Liver (tissue), 3 donors: Measurements from ENCODE around the gene KCTD6.

Source experiments
- ATF3 ChIP-seq: IDR thresholded peaks from 2 replicates; pipeline ENCODE4 v1.6.1; 2016; ENCODE audit warnings: antibody characterized with exemption
- CTCF ChIP-seq: fragments of 150-350 bp; IDR thresholded peaks from 2 replicates; pipeline ENCODE4 v1.5.1; 2017; ENCODE audit warnings: improper control_type of control experiment, low read depth, low read length; ENCODE audit not compliant: missing input control
- EGR1 ChIP-seq, 2 donors: IDR thresholded peaks; 2 replicates each; pipeline ENCODE4 v1.6.1; 2016 to 2018; ENCODE audit warnings: antibody characterized with exemption in 2 of 2, low read depth in 2 of 2
- GABPA ChIP-seq, 2 donors: IDR thresholded peaks in 1 of 2; conservative IDR thresholded peaks in 1 of 2; 2 replicates each; pipeline ENCODE4 v1.6.1; 2016; ENCODE audit warnings: antibody characterized with exemption in 2 of 2, mild to moderate bottlenecking in 1 of 2, moderate library complexity in 1 of 2
- RAD21 ChIP-seq, 2 donors: IDR thresholded peaks; 2 replicates each; pipeline ENCODE4 v1.6.1; 2016; ENCODE audit warnings: antibody characterized with exemption in 2 of 2, mild to moderate bottlenecking in 2 of 2
- RXRA ChIP-seq, 2 donors: IDR thresholded peaks; 2 replicates each; pipeline ENCODE4 v1.6.1; 2017 to 2018; ENCODE audit warnings: antibody characterized with exemption in 2 of 2, mild to moderate bottlenecking in 1 of 2
- SP1 ChIP-seq: IDR thresholded peaks from 2 replicates; pipeline ENCODE4 v1.6.1; 2018; ENCODE audit warnings: antibody characterized with exemption, mild to moderate bottlenecking
- TAF1 ChIP-seq: conservative IDR thresholded peaks from 2 replicates; pipeline ENCODE4 v1.6.1; 2016; ENCODE audit warnings: antibody characterized with exemption, mild to moderate bottlenecking
- TF ChIP-seq, protein P1 (sequence below): IDR thresholded peaks from 2 replicates; pipeline ENCODE4 v1.6.1; 2016; ENCODE audit warnings: antibody characterized with exemption, mild to moderate bottlenecking
- TF ChIP-seq, protein P2 (sequence below): IDR thresholded peaks from 2 replicates; pipeline ENCODE4 v1.6.1; 2016; ENCODE audit warnings: antibody characterized with exemption
- donor health status: healthy.
- donor health status: healthy.

GRCh38 chr3:58484722-58485069 is 7.2 kb upstream of the KCTD6 start:
- TF ChIP-seq CTCF (no peak), ATF3 (no peak), RAD21 (IDR thresholded peaks at IDR 0.05) (no peak), RXRA (IDR thresholded peaks at IDR 0.05) (no peak), SP1 (no peak), TAF1 (no peak), EGR1 (IDR thresholded peaks at IDR 0.05; ENCODE audit: low read depth in 2 of 2) (no peak), GABPA (IDR thresholded peaks at IDR 0.05 in 1 of 2, conservative IDR thresholded peaks at IDR 0.05 in 1 of 2) (no peak)
- TF ChIP-seq, protein P1, sequence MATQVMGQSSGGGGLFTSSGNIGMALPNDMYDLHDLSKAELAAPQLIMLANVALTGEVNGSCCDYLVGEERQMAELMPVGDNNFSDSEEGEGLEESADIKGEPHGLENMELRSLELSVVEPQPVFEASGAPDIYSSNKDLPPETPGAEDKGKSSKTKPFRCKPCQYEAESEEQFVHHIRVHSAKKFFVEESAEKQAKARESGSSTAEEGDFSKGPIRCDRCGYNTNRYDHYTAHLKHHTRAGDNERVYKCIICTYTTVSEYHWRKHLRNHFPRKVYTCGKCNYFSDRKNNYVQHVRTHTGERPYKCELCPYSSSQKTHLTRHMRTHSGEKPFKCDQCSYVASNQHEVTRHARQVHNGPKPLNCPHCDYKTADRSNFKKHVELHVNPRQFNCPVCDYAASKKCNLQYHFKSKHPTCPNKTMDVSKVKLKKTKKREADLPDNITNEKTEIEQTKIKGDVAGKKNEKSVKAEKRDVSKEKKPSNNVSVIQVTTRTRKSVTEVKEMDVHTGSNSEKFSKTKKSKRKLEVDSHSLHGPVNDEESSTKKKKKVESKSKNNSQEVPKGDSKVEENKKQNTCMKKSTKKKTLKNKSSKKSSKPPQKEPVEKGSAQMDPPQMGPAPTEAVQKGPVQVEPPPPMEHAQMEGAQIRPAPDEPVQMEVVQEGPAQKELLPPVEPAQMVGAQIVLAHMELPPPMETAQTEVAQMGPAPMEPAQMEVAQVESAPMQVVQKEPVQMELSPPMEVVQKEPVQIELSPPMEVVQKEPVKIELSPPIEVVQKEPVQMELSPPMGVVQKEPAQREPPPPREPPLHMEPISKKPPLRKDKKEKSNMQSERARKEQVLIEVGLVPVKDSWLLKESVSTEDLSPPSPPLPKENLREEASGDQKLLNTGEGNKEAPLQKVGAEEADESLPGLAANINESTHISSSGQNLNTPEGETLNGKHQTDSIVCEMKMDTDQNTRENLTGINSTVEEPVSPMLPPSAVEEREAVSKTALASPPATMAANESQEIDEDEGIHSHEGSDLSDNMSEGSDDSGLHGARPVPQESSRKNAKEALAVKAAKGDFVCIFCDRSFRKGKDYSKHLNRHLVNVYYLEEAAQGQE, result no peak
- TF ChIP-seq, protein P2, sequence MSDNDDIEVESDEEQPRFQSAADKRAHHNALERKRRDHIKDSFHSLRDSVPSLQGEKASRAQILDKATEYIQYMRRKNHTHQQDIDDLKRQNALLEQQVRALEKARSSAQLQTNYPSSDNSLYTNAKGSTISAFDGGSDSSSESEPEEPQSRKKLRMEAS, result no peak
